HEK293 (cell line): ENCODE measurements around the gene ERBB4.

Experiments used
- CTCF ChIA-PET: fragments of 350-600 bp; formaldehyde crosslinking; extraction: SDS; loops from one replicate; lab custom pipeline; 2021; ENCODE audit warnings: antibody characterized with exemption; lab: Yijun Ruan, JAX
- POLR2A ChIA-PET: fragments of 300-600 bp; formaldehyde crosslinking; extraction: SDS; loops from one replicate; lab custom pipeline; 2020; ENCODE audit warnings: antibody characterized with exemption, inconsistent platforms; lab: Yijun Ruan, JAX
- H3K27ac ChIP-seq: fragments of 200-500 bp; sonication (Bioruptor generic); 2 replicates; pipeline ENCODE4 v1.5.1; 2014; ENCODE audit warnings: low read depth, low read length, control low read depth, inconsistent platforms; ENCODE audit errors: extremely low read depth
- H3K36me3 ChIP-seq, 2 experiments: fragments of 200-500 bp in 1 of 2; sonication (Bioruptor generic) in 1 of 2; 1 replicate in 1 of 2; 2 replicates in 1 of 2; pipeline ENCODE4 v1.5.1; 2014 to 2017; ENCODE audit warnings: inconsistent platforms in 2 of 2, low read length in 2 of 2; ENCODE audit not compliant: control insufficient read depth in 2 of 2, insufficient read depth in 1 of 2
- H3K4me1 ChIP-seq: fragments of 200-500 bp; sonication (Bioruptor generic); 2 replicates; pipeline ENCODE4 v1.5.1; 2014; ENCODE audit warnings: mild to moderate bottlenecking, low read length, inconsistent platforms; ENCODE audit not compliant: control insufficient read depth, insufficient read depth
- H3K4me3 ChIP-seq: 2 replicates; pipeline ENCODE4 v1.5.1; 2011; ENCODE audit warnings: low read depth, mild to moderate bottlenecking, control low read depth, low read length, moderate library complexity
- H3K9me3 ChIP-seq: fragments of 200-500 bp; sonication (Bioruptor generic); 2 replicates; pipeline ENCODE4 v1.5.1; 2014; ENCODE audit warnings: low read depth, low read length, inconsistent platforms; ENCODE audit not compliant: control insufficient read depth, insufficient read depth
- GLIS1 ChIP-seq: fragments of 450-650 bp; formaldehyde crosslinking; IDR thresholded peaks from 2 replicates; pipeline ENCODE4 v1.5.1; 2016; ENCODE audit warnings: missing biosample characterization, missing genetic modification characterization
- KLF16 ChIP-seq: fragments of 450-650 bp; formaldehyde crosslinking; IDR thresholded peaks from 2 replicates; pipeline ENCODE4 v1.5.1; 2017; ENCODE audit warnings: missing biosample characterization, missing genetic modification characterization
- KLF7 ChIP-seq: fragments of 450-650 bp; formaldehyde crosslinking; IDR thresholded peaks from 2 replicates; pipeline ENCODE4 v1.5.1; 2016; ENCODE audit warnings: missing biosample characterization, missing genetic modification characterization, borderline replicate concordance
- OSR2 ChIP-seq: fragments of 450-650 bp; formaldehyde crosslinking; IDR thresholded peaks from 2 replicates; pipeline ENCODE4 v1.5.1; 2016; ENCODE audit warnings: missing biosample characterization, missing genetic modification characterization
- PRDM10 ChIP-seq: fragments of 450-650 bp; formaldehyde crosslinking; IDR thresholded peaks from 2 replicates; pipeline ENCODE4 v1.5.1; 2016; ENCODE audit warnings: missing biosample characterization, missing genetic modification characterization
- PRDM6 ChIP-seq: fragments of 450-650 bp; formaldehyde crosslinking; IDR thresholded peaks from 2 replicates; pipeline ENCODE4 v1.5.1; 2017; ENCODE audit warnings: missing biosample characterization, missing genetic modification characterization
- REST ChIP-seq: fragments of 450-650 bp; formaldehyde crosslinking; IDR thresholded peaks from 2 replicates; pipeline ENCODE4 v1.5.1; 2016; ENCODE audit warnings: missing biosample characterization, missing genetic modification characterization
- ZBTB1 ChIP-seq: fragments of 450-650 bp; formaldehyde crosslinking; IDR thresholded peaks from 2 replicates; pipeline ENCODE4 v1.5.1; 2016; ENCODE audit warnings: missing biosample characterization, missing genetic modification characterization
- ZNF169 ChIP-seq: fragments of 450-650 bp; formaldehyde crosslinking; IDR thresholded peaks from 2 replicates; pipeline ENCODE4 v1.5.1; 2016; ENCODE audit warnings: missing biosample characterization, missing genetic modification characterization
- ZNF184 ChIP-seq: fragments of 450-650 bp; IDR thresholded peaks from 2 replicates; pipeline ENCODE4 v1.5.1; 2018; ENCODE audit warnings: missing biosample characterization, mild to moderate bottlenecking, missing genetic modification characterization
- ZNF221 ChIP-seq: fragments of 450-650 bp; formaldehyde crosslinking; IDR thresholded peaks from 2 replicates; pipeline ENCODE4 v1.5.1; 2017; ENCODE audit warnings: missing biosample characterization, missing genetic modification characterization, borderline replicate concordance
- ZNF239 ChIP-seq: fragments of 450-650 bp; formaldehyde crosslinking; IDR thresholded peaks from 2 replicates; pipeline ENCODE4 v1.5.1; 2016; ENCODE audit warnings: missing biosample characterization, missing genetic modification characterization
- ZNF37A ChIP-seq: fragments of 450-650 bp; IDR thresholded peaks from 2 replicates; pipeline ENCODE4 v1.5.1; 2018; ENCODE audit warnings: missing biosample characterization, missing genetic modification characterization
- ZNF391 ChIP-seq: fragments of 450-650 bp; formaldehyde crosslinking; IDR thresholded peaks from 2 replicates; pipeline ENCODE4 v1.5.1; 2016; ENCODE audit warnings: low read depth, missing biosample characterization, missing genetic modification characterization, borderline replicate concordance
- ZNF48 ChIP-seq: fragments of 450-650 bp; formaldehyde crosslinking; IDR thresholded peaks from 2 replicates; pipeline ENCODE4 v1.5.1; 2016; ENCODE audit warnings: missing biosample characterization, missing genetic modification characterization
- ZNF488 ChIP-seq: fragments of 450-650 bp; formaldehyde crosslinking; IDR thresholded peaks from 2 replicates; pipeline ENCODE4 v1.5.1; 2016; ENCODE audit warnings: missing biosample characterization, missing genetic modification characterization
- ZNF529 ChIP-seq: fragments of 450-650 bp; formaldehyde crosslinking; IDR thresholded peaks from 2 replicates; pipeline ENCODE4 v1.5.1; 2017; ENCODE audit warnings: missing genetic modification characterization, missing biosample characterization; ENCODE audit not compliant: insufficient replicate concordance
- ZNF548 ChIP-seq: fragments of 450-650 bp; formaldehyde crosslinking; IDR thresholded peaks from 2 replicates; pipeline ENCODE4 v1.5.1; 2016; ENCODE audit warnings: missing biosample characterization, missing genetic modification characterization
- ZNF626 ChIP-seq: fragments of 450-650 bp; sonication (Bioruptor Pico); formaldehyde crosslinking; IDR thresholded peaks from 2 replicates; pipeline ENCODE4 v1.5.1; 2018; ENCODE audit warnings: missing biosample characterization, missing genetic modification characterization, inconsistent platforms
- ZNF670 ChIP-seq: fragments of 450-650 bp; formaldehyde crosslinking; IDR thresholded peaks from 2 replicates; pipeline ENCODE4 v1.5.1; 2016; ENCODE audit warnings: missing biosample characterization, missing genetic modification characterization, low read depth
- ZNF692 ChIP-seq: fragments of 450-650 bp; formaldehyde crosslinking; IDR thresholded peaks from 2 replicates; pipeline ENCODE4 v1.5.1; 2016; ENCODE audit warnings: missing biosample characterization, missing genetic modification characterization
- ZNF830 ChIP-seq: fragments of 450-650 bp; IDR thresholded peaks from 2 replicates; pipeline ENCODE4 v1.5.0; 2018; ENCODE audit warnings: missing biosample characterization, missing genetic modification characterization, low read depth, mild to moderate bottlenecking, moderate library complexity

ERBB4 gene

GRCh38 chr2:211367293-211367692, 1171.3 kb downstream of the ERBB4 start (continued):
- TF ChIP-seq ZNF239 (tag by site-specific recombination) = no peak
- TF ChIP-seq ZNF488 (tag by site-specific recombination) = no peak
- no peak for TF ChIP-seq ZNF529
- no peak for TF ChIP-seq ZNF184 (tag by site-specific recombination)
- no peak for TF ChIP-seq ZNF692

- no peak overlapping the region for H3K27ac ChIP-seq
- ChIA-PET POLR2A (no interaction called here), CTCF (no interaction called here)
- TF ChIP-seq ZNF48 (tag by site-specific recombination) (no peak), PRDM6 (tag by site-specific recombination) (no peak), KLF7 (no peak), ZNF391 (no peak), ZNF830 (tag by site-specific recombination) (no peak), GLIS1 (tag by site-specific recombination) (no peak), ZNF670 (tag by site-specific recombination) (no peak), ZNF37A (tag by site-specific recombination) (no peak), PRDM10 (no peak), ZNF626 (tag by site-specific recombination) (no peak), KLF16 (tag by site-specific recombination) (no peak), OSR2 (tag by site-specific recombination) (no peak), ZNF169 (tag by site-specific recombination) (no peak), ZBTB1 (tag by site-specific recombination) (no peak), REST (tag by site-specific recombination) (no peak), ZNF221 (tag by site-specific recombination) (no peak), ZNF548 (no peak)
- H3K9me3 ChIP-seq = no peaks in the 10 kb centered on the region
- H3K4me1 ChIP-seq = no peaks in the 10 kb centered on the region
- H3K4me3 ChIP-seq = no peak overlapping the region
- H3K36me3 ChIP-seq = no peaks in the 10 kb centered on the region
Observed at GRCh38 chr2:211364911-211365310, 1173.7 kb downstream of the ERBB4 start.
